A172 (cell line): ENCODE results near the gene NSMCE1. TPM values are rescaled to one million over a fixed set of nuclear protein-coding genes. Genes with fewer than 3 reads are reported as not detected.
"Not testable (repeated sequence)": the region's sequence is repeated elsewhere in the genome, so short reads cannot be mapped to it uniquely, and the experiment has no call there.

Source experiments
- DNase-seq: peaks from one replicate; pipeline ENCODE4 v3.0.0-alpha.2; 2015; ENCODE audit warnings: low spot score
- total RNA-seq: library from RNA; depleted of rRNA; stranded (reverse); fragments of >200 nt; shearing (Covaris generic); gene quantifications from 2 replicates; pipeline ENCODE4 v1.2.3, GENCODE V29; 2014

Gene NSMCE1
- total RNA-seq, 1 experiment from 2014 or later: 104 TPM

GRCh38 chr16:27303256-27304100 lies 34.9 kb upstream of the NSMCE1 start:
- DNase-seq: no peak

- DNase-seq: no peak
Observed at GRCh38 chr16:27302126-27302525, 33.6 kb upstream of the NSMCE1 start.

DNA sequence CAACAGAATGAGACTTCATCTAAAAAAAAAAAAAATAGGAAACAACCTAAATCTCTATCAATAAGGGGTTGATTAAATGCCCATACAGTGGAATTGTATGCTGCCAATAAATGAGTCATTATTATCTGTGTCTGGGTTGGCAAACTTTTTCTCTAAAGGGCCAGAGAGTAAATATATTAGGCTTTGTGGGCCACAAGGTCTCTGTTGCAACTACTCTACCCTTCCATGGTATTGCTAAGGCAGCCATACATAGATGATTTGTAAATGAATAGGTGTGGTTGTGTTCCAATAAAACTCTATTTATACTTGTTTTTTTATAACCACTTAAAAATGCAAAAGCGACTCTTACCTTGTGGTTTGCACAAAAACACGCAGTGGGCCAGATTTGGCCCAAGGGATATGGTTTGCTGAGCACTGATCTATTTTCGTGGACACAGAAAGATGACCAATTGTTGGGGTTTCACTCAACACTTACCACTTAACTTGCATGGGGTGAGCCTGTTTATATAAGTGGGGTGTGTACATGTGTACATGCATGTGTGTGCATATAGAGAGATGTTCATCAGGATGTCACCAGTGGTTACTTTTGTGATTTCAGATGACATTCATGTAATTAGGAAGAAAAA lies 32.8 kb upstream of the NSMCE1 start:
- no peak for DNase-seq

DNA sequence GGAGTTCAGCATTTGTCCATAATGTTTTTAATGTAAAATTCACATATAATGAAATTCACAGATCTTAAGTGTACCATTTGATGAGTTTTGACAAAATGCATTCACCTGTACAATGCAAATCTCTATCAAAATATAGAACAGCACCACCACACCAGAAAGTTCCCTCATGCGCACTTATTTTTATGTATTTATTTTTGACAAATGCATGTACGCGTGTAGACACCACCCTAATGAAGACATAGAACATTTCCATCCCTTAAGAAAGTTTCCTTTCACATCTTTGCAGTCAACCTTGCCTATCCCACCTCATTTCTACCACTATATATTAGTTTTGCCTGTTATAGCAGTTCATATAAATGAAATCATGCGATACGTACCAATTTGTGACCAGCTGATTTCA lies 29.6 kb upstream of the NSMCE1 start:
- DNase-seq: no peak

DNA sequence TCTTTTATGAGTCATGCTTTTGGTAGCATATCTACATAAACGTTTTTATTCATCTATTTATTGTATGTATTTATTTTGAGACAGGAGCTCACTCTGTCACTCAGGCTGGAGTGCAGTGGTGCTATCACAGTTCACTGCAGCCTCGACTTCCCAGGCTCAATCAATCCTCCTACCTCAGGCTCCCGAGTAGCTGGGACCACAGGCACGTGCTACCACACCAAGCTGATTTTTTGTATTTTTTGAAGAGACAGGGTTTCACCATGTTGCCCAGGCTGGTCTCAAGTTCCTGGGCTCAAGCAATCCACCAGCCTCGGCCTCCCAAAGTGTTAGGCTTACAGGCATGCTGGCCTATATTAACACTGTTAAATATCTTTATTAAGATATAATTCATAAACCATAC lies 24.8 kb upstream of the NSMCE1 start:
- DNase-seq: no peak

GRCh38 chr16:27291722-27292240 lies 23.2 kb upstream of the NSMCE1 start:
- no peak for DNase-seq

DNA sequence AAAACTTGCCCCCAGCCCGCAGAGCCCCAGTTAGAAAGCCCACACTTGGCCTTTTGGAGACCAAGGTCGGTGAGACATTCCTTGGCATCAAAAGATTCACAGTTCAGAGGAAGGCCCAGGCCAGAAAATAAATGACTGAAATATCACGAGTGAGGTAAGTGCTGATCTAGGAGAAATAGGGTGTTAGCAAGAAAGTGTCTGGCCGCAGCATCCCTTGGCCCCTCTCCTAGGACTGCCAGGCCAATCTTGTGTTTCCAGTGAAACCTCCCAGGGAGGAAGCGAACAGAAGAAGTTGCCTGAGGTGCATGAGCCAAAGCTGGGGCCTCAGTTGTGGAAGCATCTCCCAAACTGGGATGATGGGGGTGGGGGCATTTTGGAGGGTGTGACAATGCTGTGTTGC lies 22.5 kb upstream of the NSMCE1 start:
- no peak for DNase-seq

DNA sequence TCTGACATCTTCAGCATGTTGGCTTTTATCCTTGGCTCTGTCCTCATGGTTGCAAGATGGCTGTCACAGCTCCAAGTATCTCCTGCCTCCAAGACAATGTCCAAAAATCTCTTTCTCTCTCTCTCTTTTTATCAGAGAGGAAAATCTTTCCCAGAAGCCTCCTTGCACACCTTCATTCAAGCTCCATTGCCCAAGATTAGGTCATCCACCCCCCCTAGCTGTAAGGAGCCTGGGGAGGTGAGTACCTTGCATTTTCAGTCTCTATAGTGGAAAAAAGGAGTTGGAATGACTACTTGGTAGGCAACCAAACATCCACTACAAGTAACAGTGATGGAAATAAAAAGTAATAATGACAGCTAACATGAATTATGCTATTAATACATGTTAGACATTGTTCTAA lies 22.0 kb upstream of the NSMCE1 start:
- DNase-seq: no peak

GRCh38 chr16:27289669-27290068 lies 21.1 kb upstream of the NSMCE1 start:
- DNase-seq: no peak

GRCh38 chr16:27288313-27288712 lies 19.7 kb upstream of the NSMCE1 start:
- not testable (repeated sequence) for DNase-seq

DNA sequence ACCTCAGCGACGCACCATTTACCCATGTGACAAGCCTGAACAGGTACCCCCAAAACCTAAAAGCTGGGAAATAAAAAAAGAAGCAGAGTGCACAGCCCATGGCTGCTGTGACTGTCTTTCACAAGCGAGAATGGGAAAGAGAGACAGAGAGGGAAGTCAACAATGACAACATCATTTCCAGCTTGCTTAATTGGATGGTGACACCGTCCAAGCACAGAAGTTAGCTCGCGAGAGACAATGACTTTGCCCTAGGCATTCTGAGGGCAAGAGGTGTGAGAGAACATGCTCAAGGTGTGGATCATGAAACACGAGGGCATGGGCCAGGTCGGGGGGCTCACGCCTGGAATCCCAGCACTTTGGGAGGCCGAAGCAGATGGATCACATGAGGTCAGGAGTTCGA lies 19.3 kb upstream of the NSMCE1 start:
- no peak for DNase-seq

DNA sequence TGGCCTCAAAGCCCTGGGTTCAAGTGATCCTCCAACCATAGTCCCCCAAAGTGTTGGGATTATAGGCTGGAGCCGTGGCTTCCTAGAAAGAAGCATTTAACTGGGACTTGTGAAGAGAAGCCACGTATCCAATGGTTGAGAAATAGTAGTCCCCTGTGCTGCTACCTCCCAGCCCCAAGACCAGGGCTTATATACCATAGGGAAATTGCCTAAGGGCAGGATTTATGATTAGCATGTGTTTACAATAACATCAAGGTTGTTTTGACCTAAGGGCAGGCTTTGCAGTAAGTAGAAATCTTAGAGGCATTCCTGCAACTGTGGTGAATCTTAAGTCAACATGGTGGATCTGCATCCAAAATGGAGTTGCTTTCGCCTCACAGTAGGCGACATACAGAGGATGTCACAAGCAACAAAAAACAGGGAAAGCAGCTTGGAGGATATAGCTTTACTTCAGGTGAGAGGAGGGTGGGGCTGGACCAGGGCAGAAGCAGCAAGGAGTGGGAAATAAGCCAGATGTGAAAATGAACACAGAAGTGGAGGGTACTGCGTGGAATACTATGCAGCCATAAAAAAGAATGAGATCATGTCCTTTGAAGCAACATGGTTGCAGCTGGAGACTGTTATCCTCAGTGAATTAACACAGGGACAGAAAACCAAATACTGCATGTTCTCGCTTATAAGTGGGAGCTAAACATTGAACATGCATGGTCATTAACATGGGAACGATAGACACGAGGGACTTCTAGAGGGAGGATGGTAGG lies 18.7 kb upstream of the NSMCE1 start:
- DNase-seq: no peak

DNA sequence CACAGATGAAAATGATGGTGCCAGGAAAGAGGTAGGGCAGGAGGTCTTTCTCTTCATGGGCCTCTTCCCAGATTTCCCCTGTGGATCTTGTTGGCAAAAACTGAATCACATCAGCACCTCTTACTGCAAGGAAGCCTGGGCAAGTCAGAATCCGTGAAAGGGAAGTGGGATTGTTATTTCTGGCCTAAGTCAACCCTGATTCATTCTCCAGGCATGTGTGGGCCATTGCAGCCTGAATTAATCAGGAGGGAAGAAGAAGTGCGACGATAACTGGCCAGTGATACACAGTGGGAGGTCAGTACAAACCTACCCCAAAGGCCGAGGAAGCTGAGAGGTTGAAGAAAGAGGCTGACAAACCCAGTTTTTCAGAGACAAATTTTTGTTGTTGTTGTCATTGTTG lies 17.9 kb upstream of the NSMCE1 start:
- DNase-seq: peak; percentile 96

DNA sequence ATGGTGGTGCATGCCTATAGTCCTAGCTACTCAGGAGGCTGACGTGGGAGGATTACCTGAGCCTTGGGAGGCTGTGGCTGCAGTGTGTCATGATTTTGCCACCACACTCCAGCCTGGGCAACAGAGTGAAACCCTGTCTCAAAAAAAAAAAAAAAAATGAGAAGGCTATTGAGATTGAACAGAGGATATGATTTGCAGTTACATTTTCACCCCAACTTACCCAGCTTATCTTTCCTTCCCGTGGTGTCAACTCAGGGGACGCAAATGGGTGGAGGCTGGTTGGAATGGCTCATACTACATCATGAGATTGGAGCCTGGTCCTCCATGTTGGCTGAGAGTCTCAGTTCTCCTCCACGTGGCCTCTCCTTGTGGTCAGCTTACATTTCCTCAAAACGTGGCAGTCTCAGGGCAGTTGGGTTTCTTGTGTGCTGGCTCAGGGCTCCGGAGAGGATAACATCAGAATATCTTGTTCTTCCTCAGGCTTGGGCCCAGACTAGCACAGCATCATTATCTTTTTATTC lies 17.2 kb upstream of the NSMCE1 start:
- no peak for DNase-seq

DNA sequence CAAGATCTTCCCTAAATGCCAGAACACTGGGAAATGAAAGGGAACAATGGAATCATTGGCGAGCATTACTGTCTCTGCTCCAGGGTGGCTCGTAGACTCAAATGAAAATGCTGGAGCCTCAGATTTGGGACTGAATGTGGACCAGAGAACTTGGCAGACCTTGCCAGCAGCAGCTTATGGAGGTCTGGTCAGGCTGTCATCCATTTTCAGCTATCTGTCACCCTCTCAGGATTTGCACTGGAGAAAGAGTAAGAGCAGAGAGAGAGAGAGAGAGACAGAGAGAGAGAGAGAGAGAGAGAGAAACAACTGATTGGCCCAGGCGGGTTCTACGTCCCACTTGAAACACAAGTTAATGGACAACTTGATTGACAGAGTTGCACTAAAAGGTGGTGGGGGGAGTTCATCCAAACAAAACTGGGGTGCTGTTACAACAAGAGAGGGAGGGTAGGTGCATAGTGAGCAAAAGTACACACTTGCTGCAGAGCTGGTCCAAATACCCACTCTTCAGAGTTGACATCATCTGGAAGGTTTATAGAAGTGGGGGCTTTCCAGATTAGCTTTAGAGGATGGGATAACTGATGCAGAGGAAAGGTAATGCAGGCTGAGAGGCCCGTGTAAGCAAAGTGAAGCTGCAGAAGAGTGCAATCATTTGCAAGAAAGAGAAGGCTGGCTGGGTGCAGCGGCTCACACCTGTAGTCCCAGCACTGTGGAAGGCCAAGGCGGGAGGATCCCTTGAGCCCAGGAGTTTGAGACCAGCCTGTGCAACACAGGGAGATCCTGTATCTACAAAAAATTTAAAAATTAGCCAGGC lies 16.5 kb upstream of the NSMCE1 start:
- DNase-seq: no peak

GRCh38 chr16:27281243-27281642 lies 12.7 kb upstream of the NSMCE1 start:
- DNase-seq: no peak

DNA sequence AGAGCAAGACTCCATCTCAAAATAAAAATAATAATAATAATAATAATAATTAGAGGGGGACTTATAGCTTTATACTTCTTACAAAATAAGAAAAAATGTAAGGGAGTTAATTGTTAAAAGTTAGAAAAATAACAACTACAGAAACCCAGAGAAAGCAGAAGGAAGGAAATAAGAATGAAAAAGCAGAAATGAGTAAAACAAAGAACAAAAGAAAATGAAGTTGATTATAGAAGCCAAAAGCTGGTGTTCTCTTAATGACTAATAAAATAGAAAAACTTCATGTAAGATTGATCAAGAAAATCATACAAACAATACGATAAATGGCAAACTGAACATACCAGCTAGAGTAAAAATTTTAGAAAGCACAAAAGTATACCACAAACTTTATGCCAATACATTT lies 6.8 kb upstream of the NSMCE1 start:
- DNase-seq: no peak

DNA sequence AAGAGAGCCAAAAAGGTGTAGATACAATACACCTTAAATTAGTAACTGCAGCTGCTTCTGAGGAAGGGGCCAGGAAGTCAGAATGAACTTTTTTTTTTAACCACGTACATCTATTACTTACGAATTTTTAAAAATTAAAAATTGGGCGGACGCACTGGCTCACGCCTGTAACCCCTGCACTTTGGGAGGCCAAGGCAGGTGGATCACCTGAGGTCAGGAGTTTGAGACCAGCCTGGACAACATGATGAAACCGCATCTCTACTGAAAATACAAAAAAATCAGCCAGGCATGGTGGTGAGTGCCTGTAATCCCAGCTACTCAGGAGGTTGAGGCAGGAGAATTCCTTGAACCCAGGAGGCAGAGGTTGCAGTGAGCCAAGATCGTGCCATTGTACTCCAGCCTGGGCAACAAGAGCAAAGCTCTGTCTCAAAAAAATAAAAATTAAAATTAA lies 5.9 kb upstream of the NSMCE1 start:
- DNase-seq: not testable (repeated sequence)

GRCh38 chr16:27273670-27274423 lies 5.3 kb upstream of the NSMCE1 start:
- DNase-seq: peak; percentile 39

GRCh38 chr16:27273330-27273669 lies 4.7 kb upstream of the NSMCE1 start:
- DNase-seq: no peak

- not testable (repeated sequence) for DNase-seq
Observed at GRCh38 chr16:27272697-27273096, 4.1 kb upstream of the NSMCE1 start.
